PC-9 (cell line): Measurements from ENCODE around the gene SEMA4C. TPM values are rescaled to one million over a fixed set of nuclear protein-coding genes. Genes with fewer than 3 reads are reported as not detected.

Experiments
- BruUV-seq: library from RNA; stranded (reverse); fragments of 400-500 nt; replicated peaks from 2 replicates; lab custom pipeline; 2021; lab: Mats Ljungman, UMichigan
- CTCF ChIA-PET: fragments of 300-600 bp; sonication (Branson Sonifier 250); formaldehyde crosslinking; loops from one replicate; lab custom pipeline; 2022; ENCODE audit warnings: antibody characterized with exemption; lab: Charles Lee
- POLR2A ChIA-PET: fragments of 300-600 bp; sonication (Branson Sonifier 250); formaldehyde crosslinking; loops from one replicate; lab custom pipeline; 2022; ENCODE audit warnings: antibody characterized with exemption; ENCODE audit not compliant: unreplicated experiment; lab: Charles Lee
- DNase-seq, 2 experiments: peaks; one replicate each; pipeline versions ENCODE4 v3.0.0 to v3.0.0-alpha.2; 2015 to 2022; ENCODE audit warnings: mixed read lengths in 1 of 2
- H2AFZ ChIP-seq: fragments of 200-600 bp; sonication (generic); 2 replicates; pipeline ENCODE4 v1.8.1; 2017; ENCODE audit warnings: antibody characterized with exemption
- H3F3A ChIP-seq: fragments of 200-600 bp; sonication (generic); 2 replicates; pipeline ENCODE4 v1.8.1; 2017; ENCODE audit warnings: antibody characterized with exemption, mild to moderate bottlenecking, low read depth; ENCODE audit not compliant: insufficient read depth
- H3K27ac ChIP-seq: fragments of 200-600 bp; sonication (generic); 2 replicates; pipeline ENCODE4 v1.6.1; 2016; ENCODE audit warnings: mixed run types
- H3K27me3 ChIP-seq: fragments of 200-600 bp; sonication (generic); 2 replicates; pipeline ENCODE4 v1.6.1; 2016; ENCODE audit warnings: low read depth, mixed run types; ENCODE audit not compliant: insufficient read depth
- H3K36me3 ChIP-seq: fragments of 200-600 bp; sonication (generic); 2 replicates; pipeline ENCODE4 v1.6.1; 2016; ENCODE audit warnings: low read depth, mixed run types
- H3K4me1 ChIP-seq: fragments of 200-600 bp; sonication (generic); replicated peaks from 2 replicates; pipeline ENCODE4 v1.6.1; 2016; ENCODE audit warnings: mixed run types; ENCODE audit not compliant: insufficient read depth
- H3K4me2 ChIP-seq: fragments of 200-600 bp; sonication (generic); 2 replicates; pipeline ENCODE4 v1.6.1; 2017; ENCODE audit warnings: mixed run types
- H3K4me3 ChIP-seq: fragments of 200-600 bp; sonication (generic); 2 replicates; pipeline ENCODE4 v1.6.1; 2016; ENCODE audit warnings: mixed run types
- H3K79me2 ChIP-seq: fragments of 200-600 bp; sonication (generic); 2 replicates; pipeline ENCODE4 v1.6.1; 2017; ENCODE audit warnings: low read depth, mixed run types
- H3K9me2 ChIP-seq: fragments of 200-600 bp; sonication (generic); 2 replicates; pipeline ENCODE4 v1.8.1; 2017; ENCODE audit warnings: mild to moderate bottlenecking; ENCODE audit not compliant: insufficient read depth
- H3K9me3 ChIP-seq: fragments of 200-600 bp; sonication (generic); 2 replicates; pipeline ENCODE4 v1.8.1; 2016; ENCODE audit warnings: low read depth; ENCODE audit not compliant: insufficient read depth
- H4K20me1 ChIP-seq: fragments of 200-600 bp; sonication (generic); 2 replicates; pipeline ENCODE4 v1.8.1; 2017; ENCODE audit not compliant: insufficient read depth
- EZH2 ChIP-seq: fragments of 200-600 bp; sonication (generic); IDR thresholded peaks from 2 replicates; pipeline ENCODE4 v1.8.0; 2017; ENCODE audit warnings: antibody characterized with exemption, low read depth
- intact Hi-C: fragments of 100-400 bp; cut with micrococcal nuclease; formaldehyde crosslinking; loops from one replicate; pipeline ENCODE4 v1.10.0; 2022; ENCODE audit not compliant: unreplicated experiment
- total RNA-seq: library from RNA; stranded (reverse); gene quantifications from 2 replicates; pipeline ENCODE4 v1.2.3, GENCODE V29; 2021
- TF ChIP-seq, protein P1 (sequence below): fragments of 200-600 bp; sonication (generic); conservative IDR thresholded peaks from 2 replicates; pipeline ENCODE4 v1.6.1; 2017; ENCODE audit warnings: mixed run types, antibody characterized with exemption, mild to moderate bottlenecking, moderate library complexity

Gene SEMA4C
- total RNA-seq, 1 experiment from 2014 or later, result 52.8 TPM

DNA sequence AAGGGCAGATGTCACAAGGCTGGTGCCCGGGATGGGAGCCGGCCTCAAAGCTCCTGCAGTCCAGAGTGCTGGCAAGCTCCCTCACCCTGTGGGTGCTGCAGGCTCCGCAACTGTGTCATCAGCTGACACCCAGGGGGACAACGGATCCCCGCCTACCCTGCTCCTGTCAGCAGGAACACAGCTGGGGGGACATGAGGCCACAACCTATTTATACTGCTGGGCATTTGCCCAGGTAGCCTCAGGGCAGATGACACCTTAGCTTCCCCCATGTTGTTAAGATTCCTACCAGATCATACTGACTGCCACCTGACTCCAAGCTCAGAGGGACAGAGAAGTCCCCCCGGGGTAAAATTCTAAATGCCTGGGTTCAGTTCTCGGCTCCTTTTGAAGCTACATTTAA, 27.3 kb downstream of the SEMA4C start:
- no peak for DNase-seq
- POLR2A ChIA-PET, result interaction anchor here (0.6 kb wide), 1 partner anchor 701 kb away, joined by 13 read pairs; no protein-coding TSS in a partner anchor
- Histone ChIP-seq H3K4me1 (no peaks in the 10 kb centered on the region), H3K4me3 (no peak overlapping the region), H3K9me3 (no peaks in the 10 kb centered on the region), H3K4me2 (no peak overlapping the region), H3K79me2 (no peaks in the 10 kb centered on the region), H4K20me1 (no peaks in the 10 kb centered on the region), H3K27ac (no peak overlapping the region), H3F3A (no peaks in the 10 kb centered on the region; the same call in 1 of the 2 replicates), H2AFZ (no peak overlapping the region), H3K27me3 (no peaks in the 10 kb centered on the region), H3K9me2 (no peaks in the 10 kb centered on the region), H3K36me3 (no peaks in the 10 kb centered on the region)
- TF ChIP-seq, protein P1, sequence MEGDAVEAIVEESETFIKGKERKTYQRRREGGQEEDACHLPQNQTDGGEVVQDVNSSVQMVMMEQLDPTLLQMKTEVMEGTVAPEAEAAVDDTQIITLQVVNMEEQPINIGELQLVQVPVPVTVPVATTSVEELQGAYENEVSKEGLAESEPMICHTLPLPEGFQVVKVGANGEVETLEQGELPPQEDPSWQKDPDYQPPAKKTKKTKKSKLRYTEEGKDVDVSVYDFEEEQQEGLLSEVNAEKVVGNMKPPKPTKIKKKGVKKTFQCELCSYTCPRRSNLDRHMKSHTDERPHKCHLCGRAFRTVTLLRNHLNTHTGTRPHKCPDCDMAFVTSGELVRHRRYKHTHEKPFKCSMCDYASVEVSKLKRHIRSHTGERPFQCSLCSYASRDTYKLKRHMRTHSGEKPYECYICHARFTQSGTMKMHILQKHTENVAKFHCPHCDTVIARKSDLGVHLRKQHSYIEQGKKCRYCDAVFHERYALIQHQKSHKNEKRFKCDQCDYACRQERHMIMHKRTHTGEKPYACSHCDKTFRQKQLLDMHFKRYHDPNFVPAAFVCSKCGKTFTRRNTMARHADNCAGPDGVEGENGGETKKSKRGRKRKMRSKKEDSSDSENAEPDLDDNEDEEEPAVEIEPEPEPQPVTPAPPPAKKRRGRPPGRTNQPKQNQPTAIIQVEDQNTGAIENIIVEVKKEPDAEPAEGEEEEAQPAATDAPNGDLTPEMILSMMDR, result no peak
- TF ChIP-seq EZH2, result no peak
- BruUV-seq, result no TSS peak
- intact Hi-C loops, result no loop called here
- CTCF ChIA-PET, result interaction anchor here (0.7 kb wide), 1 partner anchor 43 kb away, joined by 11 read pairs; no protein-coding TSS in a partner anchor

DNA sequence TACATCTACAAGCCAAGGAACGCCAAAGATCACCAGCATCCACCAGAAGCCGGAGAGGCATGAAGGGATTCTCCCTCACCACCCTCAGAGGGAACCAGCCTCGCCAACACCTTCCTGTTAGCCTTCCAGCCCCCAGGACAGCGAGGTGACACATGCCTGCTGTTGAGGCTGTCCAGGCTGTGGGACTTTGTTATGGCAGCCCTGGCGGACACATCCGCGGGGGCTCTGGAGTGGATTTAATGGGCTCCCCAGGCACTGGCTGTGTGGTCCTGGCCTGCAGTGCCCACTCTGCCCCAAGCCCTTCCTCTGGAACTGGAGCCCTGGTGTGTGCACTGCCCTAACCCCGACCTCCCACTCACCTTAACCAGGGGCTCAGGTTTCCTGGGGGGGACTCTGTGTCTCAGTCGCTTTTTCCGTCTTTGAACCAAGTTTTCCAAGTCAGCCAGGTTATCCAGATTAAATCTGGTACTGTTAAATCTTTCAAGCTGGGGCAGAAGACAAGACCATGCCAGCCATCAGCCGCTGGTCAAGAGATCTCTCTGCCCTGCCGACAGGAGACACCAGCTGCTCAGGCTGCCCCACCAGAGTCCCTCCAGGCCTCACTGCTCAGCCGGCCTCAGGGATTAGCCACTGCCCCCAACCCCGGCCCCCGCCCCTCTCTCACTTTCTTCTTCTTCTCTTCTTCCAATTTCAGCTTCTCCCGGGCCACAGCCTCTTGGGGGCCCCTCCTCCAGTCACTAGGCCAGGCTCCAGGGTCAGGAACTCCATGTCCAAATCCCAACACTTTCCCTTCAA, 28.0 kb downstream of the SEMA4C start:
- CTCF ChIA-PET, result interaction anchor here (0.7 kb wide), 1 partner anchor 43 kb away, joined by 11 read pairs; no protein-coding TSS in a partner anchor
- Histone ChIP-seq H3K9me3 (no peaks in the 10 kb centered on the region), H3K27ac (no peak overlapping the region), H3K9me2 (no peaks in the 10 kb centered on the region), H4K20me1 (no peaks in the 10 kb centered on the region), H3K79me2 (no peaks in the 10 kb centered on the region), H2AFZ (no peak overlapping the region), H3K4me3 (no peak overlapping the region), H3F3A (no peaks in the 10 kb centered on the region), H3K4me2 (no peak overlapping the region), H3K4me1 (no peaks in the 10 kb centered on the region), H3K27me3 (no peaks in the 10 kb centered on the region), H3K36me3 (no peaks in the 10 kb centered on the region)
- no TSS peak for BruUV-seq
- TF ChIP-seq, protein P1, result no peak
- no peak for DNase-seq
- intact Hi-C loops, result no loop called here
- POLR2A ChIA-PET, result interaction anchor here (0.6 kb wide), 1 partner anchor 700 kb away, joined by 13 read pairs; no protein-coding TSS in a partner anchor

DNA sequence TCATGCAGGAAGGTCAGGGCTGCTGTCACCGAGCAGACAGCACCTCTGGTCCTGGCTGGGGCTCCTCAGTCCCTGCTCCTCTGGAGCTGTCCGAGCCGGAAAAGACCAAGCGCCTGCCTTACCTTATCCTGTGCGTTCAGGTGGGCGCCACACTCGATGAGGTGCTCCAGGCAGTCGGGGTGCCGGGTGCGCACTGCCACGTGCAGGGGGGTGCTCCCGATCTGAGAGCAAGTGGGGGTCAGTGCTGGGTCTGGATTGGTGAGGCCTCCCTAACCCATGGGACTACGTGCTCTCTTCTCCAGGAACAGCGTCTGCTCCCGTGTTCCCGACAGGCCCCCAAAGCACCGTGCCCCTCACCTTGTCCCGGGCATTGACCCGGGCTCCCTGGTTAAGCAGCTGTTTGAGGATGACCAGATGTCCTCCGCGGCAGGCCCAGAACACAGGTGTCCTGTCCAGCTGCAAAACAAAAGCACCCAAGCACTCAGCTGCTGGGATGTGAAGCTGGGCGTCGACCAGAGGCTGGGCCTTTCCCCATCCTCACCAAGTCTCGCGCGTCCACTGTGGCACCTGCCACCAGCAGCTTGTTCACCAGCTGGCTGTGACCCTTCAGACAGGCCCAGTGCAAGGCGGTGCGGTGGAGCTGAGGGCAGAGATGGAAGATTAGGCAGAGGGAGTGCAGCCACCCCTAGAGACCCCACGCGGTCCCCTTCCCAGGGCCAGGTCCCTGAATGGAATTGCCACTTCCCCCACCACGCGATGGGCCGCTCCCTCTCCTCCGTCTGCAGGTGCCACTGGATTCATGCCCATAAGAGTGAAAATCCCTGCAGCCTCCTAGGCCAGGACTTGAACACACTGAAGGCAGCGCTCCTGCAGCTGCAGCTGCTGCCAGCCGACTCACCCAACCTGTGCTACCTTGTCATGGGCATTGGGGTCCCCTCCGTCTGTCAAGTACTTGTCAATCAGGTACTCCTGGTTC, 29.7 kb downstream of the SEMA4C start:
- intact Hi-C loops, result no loop called here
- TF ChIP-seq EZH2, result no peak
- TF ChIP-seq, protein P1, result no peak
- H3K9me2 ChIP-seq, result no peaks in the 10 kb centered on the region
- no peaks in the 10 kb centered on the region for H3K27me3 ChIP-seq
- no peaks in the 10 kb centered on the region for H3F3A ChIP-seq
- DNase-seq, result no peak
- H2AFZ ChIP-seq, result no peak overlapping the region
- no peak overlapping the region for H3K4me3 ChIP-seq
- no peaks in the 10 kb centered on the region for H3K36me3 ChIP-seq
- BruUV-seq, result no TSS peak
- no peak overlapping the region for H3K4me2 ChIP-seq
- no peaks in the 10 kb centered on the region for H3K4me1 ChIP-seq
- H3K27ac ChIP-seq, result no peak overlapping the region
- no peaks in the 10 kb centered on the region for H3K79me2 ChIP-seq
- H4K20me1 ChIP-seq, result no peaks in the 10 kb centered on the region
- ChIA-PET POLR2A (no interaction called here), CTCF (no interaction called here)
- H3K9me3 ChIP-seq, result no peaks in the 10 kb centered on the region
